ENCODE data around the gene ARAP3. TPM values are rescaled to one million over a fixed set of nuclear protein-coding genes. Genes with fewer than 3 reads are reported as not detected.

ARAP3 gene
- total RNA-seq, 1 donor from 2014 or later = 10.9 TPM

DNA sequence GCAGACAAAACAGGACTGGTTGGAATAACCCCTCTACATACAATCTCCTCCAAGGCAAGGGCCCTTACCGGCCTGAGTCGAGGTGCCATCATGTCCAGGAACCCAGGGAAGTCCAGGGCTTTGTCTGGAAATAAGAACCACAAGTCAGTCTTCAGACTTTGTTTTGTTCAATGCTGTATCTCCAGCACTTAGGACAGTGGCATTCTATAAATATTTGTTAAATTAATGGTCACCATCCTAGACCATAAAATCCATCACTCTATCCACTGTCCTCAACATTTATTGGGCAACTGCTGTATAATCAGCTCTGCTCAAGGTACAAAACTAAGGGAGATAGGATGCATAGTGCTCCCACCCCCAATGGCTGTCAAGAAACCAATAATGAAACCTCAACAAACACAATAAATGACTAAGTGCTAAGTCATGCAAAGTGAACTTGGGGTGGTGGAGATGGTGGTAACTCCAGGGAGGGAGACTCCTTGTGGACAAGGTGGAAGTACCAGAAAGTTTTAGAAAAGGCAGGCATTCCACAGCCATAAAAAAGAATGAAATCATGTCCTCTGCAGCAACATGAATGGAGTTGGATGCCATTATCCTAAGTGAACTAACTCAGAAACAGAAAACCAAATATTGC, 40.3 kb downstream of the ARAP3 start:
- DNase-seq = no peak

DNA sequence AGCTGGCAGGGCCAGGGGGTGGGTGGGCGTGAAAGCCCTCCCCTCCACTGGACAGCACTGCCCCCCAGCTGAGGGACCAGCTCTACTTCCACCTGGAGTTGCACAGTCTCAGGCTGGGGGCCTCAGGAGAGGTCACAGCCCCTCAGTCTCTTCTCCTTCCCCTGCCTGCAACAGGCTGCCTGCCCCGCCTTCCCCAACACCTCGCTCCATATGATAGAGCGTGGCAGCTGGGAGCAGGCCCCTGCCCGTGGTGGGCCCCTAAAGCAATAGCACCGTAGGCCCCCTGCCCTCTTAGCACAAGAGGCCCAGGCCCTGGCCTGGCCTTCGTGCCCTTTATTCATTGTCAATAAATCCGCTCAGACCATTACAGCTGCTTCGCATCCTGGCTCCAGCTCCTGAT, 41.3 kb downstream of the ARAP3 start:
- no peak for DNase-seq

DNA sequence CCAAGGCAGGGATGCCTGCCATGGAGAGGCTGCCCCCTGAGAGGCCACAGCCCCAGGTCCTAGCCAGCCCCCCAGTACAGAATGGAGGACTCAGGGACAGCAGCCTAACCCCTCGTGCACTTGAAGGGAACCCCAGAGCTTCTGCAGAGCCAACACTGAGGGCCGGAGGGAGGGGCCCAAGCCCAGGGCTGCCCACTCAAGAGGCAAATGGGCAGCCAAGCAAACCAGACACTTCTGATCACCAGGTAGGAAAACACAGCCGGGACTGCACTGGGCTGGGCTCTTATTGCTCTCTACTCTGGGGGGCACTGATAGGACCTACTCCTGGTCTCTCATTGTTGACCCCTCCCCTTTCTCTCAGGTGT, 42.0 kb downstream of the ARAP3 start:
- no peak for DNase-seq

DNA sequence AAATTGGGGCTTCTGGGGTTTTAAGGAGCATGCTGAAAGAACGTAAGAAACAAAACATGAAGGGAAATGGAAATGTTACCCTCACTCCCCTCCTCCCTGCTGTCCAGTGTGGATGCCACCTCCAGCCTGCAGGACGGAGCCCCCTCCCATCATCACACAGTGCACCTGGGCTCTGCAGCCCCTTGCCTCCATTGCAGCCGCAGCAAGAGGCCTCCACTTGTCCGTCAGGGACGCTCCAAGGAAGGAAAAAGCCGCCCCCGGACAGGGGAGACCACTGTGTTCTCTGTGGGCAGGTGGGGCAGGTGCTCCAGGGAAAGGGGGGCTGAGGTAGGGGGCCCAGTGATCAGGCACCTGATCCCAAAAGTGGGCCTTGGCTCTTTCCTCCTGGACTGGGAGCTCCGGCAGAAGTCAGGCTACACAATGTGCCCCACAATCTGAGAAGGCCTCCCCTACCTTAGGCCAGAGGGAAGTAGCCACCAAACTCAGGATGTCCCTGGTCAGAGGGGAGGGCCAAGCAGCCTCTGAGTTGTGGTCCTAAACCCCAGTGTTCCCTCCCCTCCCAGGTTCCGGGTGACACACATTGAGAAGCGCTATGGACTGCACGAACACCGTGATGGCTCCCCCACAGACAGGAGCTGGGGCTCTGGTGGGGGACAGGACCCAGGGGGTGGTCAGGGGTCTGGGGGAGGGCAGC, 42.5 kb downstream of the ARAP3 start:
- no peak for DNase-seq

DNA sequence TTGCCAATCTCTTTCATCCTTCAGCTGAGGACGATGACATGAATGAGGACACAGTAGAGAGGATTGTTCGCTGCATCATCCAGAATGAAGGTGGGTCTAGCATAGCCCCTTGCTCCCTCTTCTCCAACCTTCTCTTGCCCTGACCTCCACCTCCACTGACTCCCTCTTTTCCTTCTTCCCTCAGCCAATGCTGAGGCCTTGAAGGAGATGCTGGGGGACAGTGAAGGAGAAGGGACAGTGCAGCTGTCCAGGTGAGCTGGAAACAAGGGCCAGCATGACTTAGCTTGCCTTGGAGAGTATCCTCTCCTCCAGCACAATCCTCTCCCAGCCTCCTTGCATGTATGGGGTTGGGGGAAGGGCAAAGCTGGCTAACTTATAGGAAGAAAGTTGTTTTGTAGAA, 43.3 kb downstream of the ARAP3 start:
- no peak for DNase-seq

DNA sequence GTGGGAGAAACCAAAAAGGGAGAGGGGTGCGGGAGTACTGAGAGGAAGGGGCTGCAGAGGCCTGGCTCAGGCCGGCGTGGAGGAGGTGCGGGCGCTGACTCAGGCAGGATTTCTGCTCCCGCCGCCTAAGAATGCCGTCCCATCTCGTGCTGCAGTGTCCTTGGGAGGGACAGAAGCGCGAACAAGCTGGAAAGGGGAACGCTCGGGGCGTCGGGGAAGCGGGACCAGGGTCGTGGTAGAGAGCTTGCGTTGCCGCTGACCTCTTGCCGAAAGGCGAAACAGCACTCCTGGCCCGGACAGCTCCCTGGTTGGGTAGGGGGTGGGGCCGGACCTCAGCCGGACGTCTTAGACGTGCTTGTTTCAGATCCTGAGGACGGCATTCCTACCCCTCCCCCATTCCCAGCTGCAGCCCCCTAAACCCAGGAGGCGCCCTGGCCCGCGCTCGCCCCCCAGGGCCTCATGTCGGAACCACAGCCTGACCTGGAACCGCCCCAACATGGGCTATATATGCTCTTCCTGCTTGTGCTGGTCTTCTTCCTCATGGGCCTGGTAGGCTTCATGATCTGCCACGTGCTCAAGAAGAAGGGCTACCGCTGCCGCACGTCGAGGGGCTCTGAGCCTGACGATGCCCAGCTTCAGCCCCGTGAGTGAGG, 44.1 kb downstream of the ARAP3 start:
- DNase-seq = peak; percentile 65

DNA sequence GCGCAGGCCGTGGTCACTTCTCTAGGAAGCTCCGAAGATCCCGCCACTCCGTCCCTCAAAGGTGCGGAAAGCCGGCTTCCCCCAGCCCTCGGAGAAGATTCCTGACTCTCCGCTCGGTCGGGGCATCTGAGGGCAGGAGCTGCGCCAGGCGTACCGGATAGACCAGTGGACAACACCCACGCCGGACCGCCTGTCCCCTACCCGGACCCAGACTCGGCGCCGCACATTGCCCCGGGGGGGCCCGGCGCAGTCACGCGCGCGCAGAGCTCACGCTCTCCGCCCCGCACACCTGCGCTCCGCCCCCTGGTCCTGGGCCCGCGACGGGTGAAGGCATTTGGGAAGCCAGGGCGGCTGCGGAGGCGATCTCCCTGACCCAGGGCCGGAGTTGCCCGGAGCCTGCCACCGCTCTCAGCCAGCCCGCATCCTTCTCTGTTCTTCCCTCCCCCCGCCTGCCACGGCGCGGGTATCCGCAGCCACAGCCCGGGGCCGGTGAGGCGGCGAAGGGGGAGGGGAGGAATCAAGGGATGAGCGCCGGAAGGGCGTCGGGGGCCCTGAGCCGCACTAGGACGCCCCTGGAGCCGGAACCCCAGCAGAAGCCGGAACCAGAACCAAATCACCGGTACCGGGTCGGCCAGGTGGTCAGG, 44.8 kb downstream of the ARAP3 start:
- DNase-seq = no peak

DNA sequence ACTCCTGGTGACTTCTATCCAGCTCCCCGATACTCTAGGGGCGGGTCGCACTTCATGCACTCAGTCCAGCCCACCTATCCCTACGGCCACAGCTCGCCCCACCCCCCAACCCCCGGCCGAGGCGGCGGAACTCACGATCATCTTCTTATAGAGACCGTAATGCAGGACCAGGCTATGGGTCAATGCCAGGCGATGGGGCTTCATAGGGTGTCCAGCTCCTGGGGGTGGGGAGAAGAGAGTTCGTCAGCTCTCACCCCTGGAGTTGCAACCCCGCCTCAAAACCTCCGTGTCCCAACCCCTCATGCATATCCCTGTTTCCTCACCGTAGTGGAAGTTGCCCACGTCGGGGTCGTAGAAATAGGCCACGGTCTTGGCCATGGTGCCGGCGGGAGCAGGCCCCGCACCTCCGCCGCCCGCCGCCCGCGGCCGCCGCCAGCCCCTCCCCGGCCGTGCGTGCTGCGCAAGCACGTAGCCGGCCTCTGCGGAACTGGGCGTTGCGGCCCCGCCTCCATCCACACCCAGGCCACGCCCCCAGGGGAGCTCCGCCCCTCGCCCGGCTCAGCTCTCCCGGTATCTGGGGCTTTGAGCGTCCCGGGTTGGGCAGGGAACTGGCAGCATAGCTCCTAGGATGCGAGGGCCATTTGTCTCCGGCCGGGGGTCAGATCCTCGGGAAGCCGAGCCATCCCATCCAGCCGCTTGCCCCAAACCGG, 45.5 kb downstream of the ARAP3 start, which contains the start of the genes HDAC3 and RELL2:
Gene HDAC3 (minus strand): TSS at position 437 of the 710 bp plus-strand sequence. CDS start 59 bp downstream, at position 378.
Gene RELL2 (plus strand): TSS at position 585 of the 710 bp plus-strand sequence. CDS start 1,229 bp downstream, outside the sequence.
- DNase-seq = peak; percentile 96

DNA sequence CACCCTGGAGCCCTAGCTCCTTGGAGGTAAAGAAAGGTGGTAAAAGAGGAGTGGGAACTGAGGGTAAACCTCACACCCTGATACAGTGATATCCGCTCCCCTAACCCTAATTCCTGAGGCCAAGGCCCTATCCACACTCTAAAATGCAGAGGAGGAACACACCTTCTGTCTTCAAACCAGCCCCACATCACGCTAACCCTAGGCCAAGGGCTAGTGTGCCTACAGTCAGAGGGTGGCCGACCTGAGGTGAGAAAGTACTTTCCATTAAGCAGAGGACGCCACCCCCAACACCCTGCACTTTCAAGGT, 46.0 kb downstream of the ARAP3 start:
- DNase-seq = no peak

DNA sequence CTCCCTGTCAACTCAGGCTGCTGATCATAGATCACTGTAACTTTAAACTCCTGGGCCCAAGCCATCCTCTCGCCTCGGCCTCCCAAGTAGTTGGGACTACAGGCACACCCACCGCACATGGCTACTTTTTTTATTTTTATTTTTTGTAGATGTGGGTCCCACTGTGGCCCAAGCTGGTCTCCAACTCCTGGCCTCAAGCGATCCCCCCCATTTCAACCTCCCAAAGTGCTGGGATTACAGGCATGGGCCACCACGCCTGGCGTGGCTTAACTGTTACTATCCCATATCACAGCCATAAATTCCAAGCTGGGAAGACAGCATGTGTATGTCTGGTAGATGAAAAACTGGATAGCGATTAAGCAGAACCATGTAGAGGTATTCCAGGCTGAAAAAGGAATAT, 46.4 kb downstream of the ARAP3 start:
- DNase-seq = no peak

DNA sequence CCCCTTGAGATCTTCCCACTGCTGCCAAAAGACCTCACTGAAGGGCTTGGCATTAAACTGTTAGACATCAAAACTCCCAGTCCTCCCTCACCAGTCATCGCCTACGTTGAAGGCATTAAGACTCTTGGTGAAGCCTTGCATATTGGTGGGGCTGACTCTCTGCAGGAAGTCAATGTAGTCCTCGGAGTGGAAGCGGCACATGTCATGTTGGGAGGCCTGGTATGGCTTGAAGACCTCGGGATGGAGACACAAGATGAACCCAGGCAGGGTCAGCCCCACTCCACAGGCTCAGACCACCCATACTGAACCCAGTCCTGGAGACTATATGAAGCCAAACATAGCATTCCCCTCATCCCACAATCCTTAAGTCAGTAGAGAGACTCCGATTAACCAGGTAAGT, 47.3 kb downstream of the ARAP3 start:
- no peak for DNase-seq

DNA sequence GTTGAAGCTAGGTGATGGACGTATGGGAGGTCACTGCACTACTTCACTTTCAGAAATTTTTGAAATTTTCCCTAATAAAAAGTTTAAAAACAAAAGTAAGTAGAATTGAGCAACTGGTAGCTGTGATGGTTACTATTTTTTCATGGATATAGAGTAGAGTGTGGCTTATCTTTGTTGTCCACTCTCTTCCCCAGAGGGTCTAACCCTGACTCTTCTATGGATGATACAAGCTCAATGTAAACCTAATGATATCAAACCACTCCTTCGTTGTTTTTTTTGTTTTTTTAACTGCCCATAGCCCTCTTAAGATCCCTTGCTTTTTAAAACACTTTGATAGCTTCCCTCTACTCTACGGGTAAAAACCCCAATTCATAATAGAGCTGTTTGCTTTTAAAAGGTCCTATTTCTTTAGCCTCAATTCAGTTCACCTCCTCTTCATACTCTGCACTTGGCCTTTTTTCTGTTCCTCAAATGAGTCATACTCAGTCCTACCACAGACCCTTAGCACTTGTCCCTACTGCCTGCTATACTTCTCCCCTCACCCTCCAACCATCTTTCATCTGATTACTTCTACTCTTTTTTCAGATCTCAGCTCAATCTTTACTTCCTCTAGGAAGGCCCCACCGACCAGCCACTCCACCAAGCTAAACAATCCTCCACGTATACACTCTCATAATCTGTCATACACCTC, 48.0 kb downstream of the ARAP3 start:
- no peak for DNase-seq

DNA sequence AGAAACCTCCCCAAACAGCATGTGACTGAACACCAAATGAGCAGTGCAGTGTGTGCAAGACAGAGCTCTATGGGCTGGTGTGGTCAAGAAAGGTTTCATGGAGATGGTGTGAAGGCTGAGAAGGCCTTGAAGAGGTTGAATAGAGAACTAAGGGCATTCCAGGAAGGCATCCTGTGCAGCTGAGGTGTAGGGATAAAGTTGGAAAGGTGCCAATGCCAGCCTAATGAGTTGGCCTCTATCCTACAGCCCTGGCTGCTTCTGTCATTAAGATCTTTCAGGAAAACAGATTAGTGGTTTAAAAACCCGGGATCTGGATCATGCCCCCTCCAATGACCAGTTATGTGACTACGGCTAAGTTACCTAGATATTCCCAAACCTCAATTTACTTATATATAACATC, 49.4 kb downstream of the ARAP3 start:
- no peak for DNase-seq

DNA sequence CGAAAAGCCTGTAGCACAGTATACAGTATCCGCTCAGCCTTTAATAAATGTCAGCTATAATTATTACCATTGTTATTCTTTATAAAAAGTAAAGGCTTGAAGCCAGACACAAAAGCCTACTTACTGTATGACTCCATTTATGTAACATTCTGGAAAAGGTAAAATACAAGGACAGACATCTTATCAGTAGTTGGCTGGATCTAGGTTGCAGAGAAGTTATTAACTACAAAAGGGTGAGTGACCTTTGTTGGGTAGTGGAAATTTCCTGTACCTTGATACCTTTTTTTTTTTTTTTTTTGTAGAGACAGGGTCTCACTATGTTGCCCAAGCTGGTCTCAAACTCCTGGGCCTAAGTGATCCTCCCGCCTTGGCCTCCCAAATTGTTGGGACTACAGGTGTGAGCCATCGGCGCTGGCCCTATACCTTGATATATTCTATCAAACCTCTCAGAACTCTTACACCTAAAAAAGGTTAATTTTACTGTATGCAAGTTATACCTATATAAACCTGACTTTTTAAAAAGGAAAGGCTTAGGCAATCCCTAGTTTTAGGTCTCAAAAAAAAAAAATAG, 51.4 kb downstream of the ARAP3 start:
- DNase-seq = no peak

DNA sequence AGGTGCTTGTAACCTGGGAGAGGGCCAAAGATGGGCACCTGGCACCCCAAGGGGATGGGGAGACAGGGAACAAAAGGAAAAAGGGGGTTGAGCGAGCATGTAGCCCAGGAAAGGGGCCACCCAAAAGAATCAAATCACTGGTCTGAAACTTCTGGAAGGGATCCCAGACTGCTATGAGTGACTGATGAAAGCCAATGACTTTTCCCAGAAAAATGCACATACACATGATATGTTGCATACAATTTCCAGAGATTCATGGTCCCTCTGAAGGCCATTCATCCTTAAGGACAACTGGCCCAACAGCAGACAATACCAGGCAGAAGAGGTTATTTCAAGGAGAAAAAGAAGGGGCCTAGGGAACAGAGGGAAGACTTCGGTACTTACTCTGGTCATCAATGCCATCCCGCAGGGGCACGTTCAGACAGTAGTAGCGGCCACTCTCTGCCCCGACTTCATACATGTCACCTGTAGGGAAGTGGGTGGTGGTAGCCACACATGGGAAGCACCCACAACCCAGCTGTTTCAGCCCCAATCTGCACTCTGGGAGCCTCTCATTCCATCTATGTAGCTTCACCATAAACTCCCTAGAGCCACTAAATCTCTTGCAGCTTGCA, 53.7 kb downstream of the ARAP3 start:
- no peak for DNase-seq

DNA sequence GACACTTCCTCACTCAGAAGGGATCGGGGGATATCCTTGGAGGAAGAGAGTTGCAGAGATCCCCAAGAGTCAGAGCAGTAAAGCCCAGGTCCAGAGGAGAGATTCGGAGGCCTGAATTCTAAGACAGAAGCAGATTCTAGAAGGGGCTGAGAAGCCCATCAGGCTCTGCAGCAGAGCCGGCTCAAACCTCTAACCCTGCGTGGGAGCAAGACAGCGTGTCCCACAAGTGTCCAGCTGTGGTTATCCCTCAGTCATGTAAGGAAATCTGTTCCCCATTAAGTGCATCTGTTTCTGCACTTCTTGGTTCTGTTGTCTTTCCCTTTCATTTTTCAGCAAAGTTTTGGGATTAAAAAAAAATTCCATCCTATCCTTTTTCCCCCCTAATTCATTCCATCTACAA, 58.4 kb downstream of the ARAP3 start:
- DNase-seq = peak; percentile 28

DNA sequence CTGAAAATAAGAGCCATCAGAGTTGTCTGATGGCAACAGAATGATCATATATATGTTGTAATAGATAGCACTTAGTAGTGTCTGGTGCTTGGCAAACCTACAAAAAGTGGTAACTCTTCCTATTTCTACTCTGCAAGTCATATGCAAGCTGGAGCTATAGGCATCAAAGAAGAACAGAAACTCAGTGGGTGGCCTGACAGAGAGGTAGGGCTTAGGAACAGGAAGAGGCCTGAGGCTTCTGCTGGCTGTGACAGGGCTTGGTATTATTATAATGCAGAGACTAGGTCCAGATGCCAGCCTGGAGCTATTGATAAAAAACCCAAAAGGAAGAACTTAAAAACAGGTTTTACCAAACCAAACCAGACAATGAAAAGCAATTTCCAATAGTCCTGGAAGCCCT, 58.8 kb downstream of the ARAP3 start:
- DNase-seq = no peak

DNA sequence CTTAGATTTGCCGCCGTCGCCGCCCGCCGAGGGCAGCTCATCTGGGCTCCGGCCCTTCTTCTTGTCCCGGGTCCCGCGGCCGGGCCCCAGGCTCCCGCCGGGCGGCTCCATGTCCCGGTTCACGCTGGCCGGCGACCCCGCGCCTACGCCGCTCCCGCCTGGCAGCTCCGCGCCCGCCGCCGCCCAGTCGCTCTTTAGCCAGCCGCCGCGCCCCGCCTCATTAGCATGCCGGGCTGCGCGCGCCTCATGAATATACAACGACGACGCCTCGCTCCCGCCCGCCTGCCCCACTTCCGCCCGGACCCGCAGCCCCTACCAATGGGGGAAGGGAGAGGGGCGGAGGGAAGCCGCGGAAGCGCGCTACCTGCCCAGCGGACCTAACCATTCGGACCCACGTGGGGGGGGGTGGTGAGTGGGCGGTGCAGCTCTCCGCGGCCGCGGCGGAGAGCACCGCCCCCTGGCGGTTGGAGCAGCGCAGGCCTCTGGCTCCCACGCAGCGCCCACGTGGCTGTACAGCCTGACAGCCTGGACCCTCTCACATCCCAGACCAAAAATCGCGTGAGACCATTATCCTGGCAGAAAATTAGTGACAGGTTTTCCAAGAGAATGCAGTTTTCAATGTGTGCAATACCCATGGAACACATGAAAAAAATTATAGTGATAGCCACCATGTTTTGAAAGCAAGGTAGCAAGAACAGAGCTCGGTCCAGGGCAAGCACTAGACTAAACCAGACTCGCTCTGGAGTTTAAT, 63.1 kb downstream of the ARAP3 start, which contains the start of gene DIAPH1:
Gene DIAPH1 (minus strand): TSS at position 197 of the 751 bp plus-strand sequence. CDS start 86 bp downstream, at position 111.
- peak; percentile 98 for DNase-seq

DNA sequence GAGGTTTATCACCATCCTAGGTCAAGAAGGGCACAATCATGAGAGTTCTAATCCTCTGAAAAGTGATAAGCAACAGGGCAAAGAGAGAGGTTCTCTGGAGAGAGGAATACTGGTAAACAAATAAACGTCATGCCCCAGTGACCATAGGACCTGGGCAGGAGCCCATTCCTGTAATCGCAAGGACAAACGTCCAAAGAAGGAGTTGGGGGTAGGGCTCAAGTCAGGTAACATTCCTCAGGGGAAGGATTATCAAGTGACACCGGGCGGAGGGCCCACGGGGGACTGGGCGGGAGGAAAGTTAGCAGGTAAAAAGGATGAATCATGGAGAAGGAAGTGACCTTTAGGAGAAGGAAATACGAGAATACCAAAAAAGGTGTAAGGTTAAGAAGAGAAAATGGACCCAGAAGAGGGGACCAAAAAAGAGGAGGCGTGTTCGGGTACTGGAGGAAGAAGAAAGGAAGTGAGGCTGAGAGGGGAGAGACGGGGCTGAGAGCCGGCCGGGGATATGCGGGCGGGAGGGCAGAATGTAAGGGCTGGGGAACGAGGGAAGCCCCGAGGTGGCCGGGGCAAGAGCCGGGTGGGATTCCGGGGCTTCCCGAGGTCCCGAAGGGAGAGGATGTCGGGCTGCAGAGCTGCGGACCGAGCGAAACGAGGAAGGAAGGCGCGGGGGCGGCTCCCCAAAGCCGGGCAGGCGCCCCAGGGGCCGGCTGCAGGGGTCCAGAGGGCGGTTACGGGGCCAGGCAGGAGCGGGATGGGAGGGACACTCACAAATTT, 63.8 kb downstream of the ARAP3 start:
- peak; percentile 43 for DNase-seq
